Heart left ventricle (tissue), 13 donors: ENCODE measurements around the gene TBC1D20.

Experiments used
- CTCF ChIP-seq, 12 donors: fragments of 200-600 bp; sonication (generic) in 4 of 12; IDR thresholded peaks; one replicate each; pipeline versions ENCODE4 v1.5.0 to v1.8.0; 2018 to 2022; ENCODE audit warnings: antibody characterized with exemption in 12 of 12, mild to moderate bottlenecking in 5 of 12
- POLR2A ChIP-seq, 2 donors: fragments of 450-650 bp; IDR thresholded peaks; one replicate each; pipeline ENCODE4 v1.6.1; 2017; ENCODE audit warnings: antibody characterized with exemption in 2 of 2, mild to moderate bottlenecking in 2 of 2, moderate library complexity in 2 of 2
- donor health status: ischemic (EF 13 %, LVEDD 7.1; RV severe dilation, severe dysfunction).
- donor health status: DM: no; HTN: yes; CAD: no.
- donor health status: DM: no; HTN: no; CAD: no.
- donor health status: ischemic (EF 25% LVEDD 6.9; RV normal size, moderate dysfunction).
- donor health status: ischemic (EF 25% LVEDD 5.7; RV mildly dilated, moderate dysfunction).
- donor health status: ischemic (EF 35%, LVEDD 5.7; RV mildly dilated, moderate dysfunction).
- donor health status: nonischemic (EF 11% LVEDD 7.7; RV severe dilation, severe dysfunction).
- donor health status: DM: yes; HTN: yes; CAD: no.
- donor health status: PGD.
- donor health status: ischemic (EF 29% LVEDD 5.4; RV normal size, mild dysfunction).
- donor health status: nonischemic (EF 23%, LVEDD 6.1; RV moderate dilation, normal function).

GRCh38 chr20:397432-398237 lies 64.7 kb downstream of the TBC1D20 start:
- TF ChIP-seq POLR2A (IDR thresholded peaks at IDR 0.05) (no peak), CTCF (IDR thresholded peaks at IDR 0.05) (no peak)
